SK-N-SH treated with all-trans-retinoic acid at 6 μM for 48 hours (cell line): ENCODE data around the gene CCDC158.
A peak's percentile ranks its signal among the peaks of the same experiment; 100 is the strongest.

ENCODE experiments used
- ATAC-seq: fragments of 200-7000 bp; cut with Tn5 transposase; 3 replicates; pipeline ENCODE4 v1.9.1; 2020; ENCODE audit warnings: mild to moderate bottlenecking, moderate library complexity
- ARNTL ChIP-seq: fragments of 450-650 bp; formaldehyde crosslinking; IDR thresholded peaks from 2 replicates; pipeline ENCODE4 v1.5.0; 2020; ENCODE audit warnings: low read depth, mild to moderate bottlenecking, moderate library complexity, borderline replicate concordance
- BACH2 ChIP-seq: fragments of 250-450 bp; sonication (Bioruptor Pico); IDR thresholded peaks from 2 replicates; pipeline ENCODE4 v1.9.0; 2021; ENCODE audit warnings: mild to moderate bottlenecking, borderline replicate concordance
- CREB5 ChIP-seq: fragments of 250-450 bp; sonication (Bioruptor Pico); IDR thresholded peaks from 2 replicates; pipeline ENCODE4 v1.5.1; 2020; ENCODE audit warnings: low read depth, mild to moderate bottlenecking, moderate library complexity
- CSDC2 ChIP-seq: fragments of 250-450 bp; sonication (Bioruptor Pico); IDR thresholded peaks from 2 replicates; pipeline ENCODE4 v1.5.0; 2020; ENCODE audit warnings: mild to moderate bottlenecking, moderate library complexity
- CSRNP3 ChIP-seq: fragments of 250-450 bp; sonication (Bioruptor Pico); IDR thresholded peaks from 2 replicates; pipeline ENCODE4 v1.5.1; 2021; ENCODE audit warnings: mild to moderate bottlenecking, moderate library complexity
- ESRRG ChIP-seq: fragments of 250-450 bp; sonication (Bioruptor Pico); IDR thresholded peaks from 2 replicates; pipeline ENCODE4 v1.6.1; 2021; ENCODE audit warnings: mild to moderate bottlenecking
- GLIS3 ChIP-seq: fragments of 250-450 bp; sonication (Bioruptor Pico); IDR thresholded peaks from 2 replicates; pipeline ENCODE4 v1.5.0; 2020; ENCODE audit warnings: mild to moderate bottlenecking, moderate library complexity
- ISL1 ChIP-seq: fragments of 250-450 bp; sonication (Bioruptor Pico); IDR thresholded peaks from 2 replicates; pipeline ENCODE4 v2.1.2; 2022; ENCODE audit warnings: mild to moderate bottlenecking, moderate library complexity
- OSR1 ChIP-seq: fragments of 250-450 bp; sonication (Bioruptor Pico); IDR thresholded peaks from 2 replicates; pipeline ENCODE4 v1.8.0; 2022; ENCODE audit warnings: moderate library complexity, mild to moderate bottlenecking, inconsistent platforms
- PATZ1 ChIP-seq: fragments of 250-450 bp; sonication (Bioruptor Pico); IDR thresholded peaks from 2 replicates; pipeline ENCODE4 v1.8.0; 2020; ENCODE audit warnings: mild to moderate bottlenecking, moderate library complexity, borderline replicate concordance
- POU6F1 ChIP-seq: fragments of 250-450 bp; sonication (Bioruptor Pico); IDR thresholded peaks from 2 replicates; pipeline ENCODE4 v1.8.0; 2021; ENCODE audit warnings: low read depth, mild to moderate bottlenecking, moderate library complexity, borderline replicate concordance
- PPARA ChIP-seq: fragments of 250-450 bp; sonication (Bioruptor Pico); IDR thresholded peaks from 2 replicates; pipeline ENCODE4 v1.5.0; 2020; ENCODE audit warnings: mild to moderate bottlenecking, borderline replicate concordance
- RARB ChIP-seq: fragments of 250-450 bp; sonication (Bioruptor Pico); IDR thresholded peaks from 2 replicates; pipeline ENCODE4 v1.8.0; 2021; ENCODE audit warnings: mild to moderate bottlenecking, moderate library complexity
- TCF4 ChIP-seq: fragments of 250-450 bp; sonication (Bioruptor Pico); IDR thresholded peaks from 2 replicates; pipeline ENCODE4 v1.8.0; 2021; ENCODE audit warnings: mild to moderate bottlenecking, moderate library complexity, borderline replicate concordance
- TOX ChIP-seq: fragments of 250-450 bp; sonication (Bioruptor Pico); IDR thresholded peaks from 2 replicates; pipeline ENCODE4 v1.8.0; 2021; ENCODE audit warnings: mild to moderate bottlenecking, moderate library complexity, borderline replicate concordance
- TSHZ2 ChIP-seq: fragments of 250-450 bp; sonication (Bioruptor Pico); IDR thresholded peaks from 2 replicates; pipeline ENCODE4 v1.5.0; 2020; ENCODE audit warnings: mild to moderate bottlenecking, moderate library complexity
- ZC3H10 ChIP-seq: fragments of 250-450 bp; sonication (Bioruptor Pico); IDR thresholded peaks from 2 replicates; pipeline ENCODE4 v1.5.1; 2021; ENCODE audit warnings: mild to moderate bottlenecking, moderate library complexity
- ZFP3 ChIP-seq: fragments of 250-450 bp; sonication (Bioruptor Pico); IDR thresholded peaks from 2 replicates; pipeline ENCODE4 v1.5.0; 2020; ENCODE audit warnings: mild to moderate bottlenecking, moderate library complexity
- ZFP30 ChIP-seq: fragments of 450-650 bp; formaldehyde crosslinking; IDR thresholded peaks from 2 replicates; pipeline ENCODE4 v1.5.0; 2022; ENCODE audit warnings: mild to moderate bottlenecking, moderate library complexity
- ZNF565 ChIP-seq: fragments of 450-650 bp; formaldehyde crosslinking; conservative IDR thresholded peaks from 2 replicates; pipeline ENCODE4 v1.5.0; 2020; ENCODE audit warnings: low read depth, mild to moderate bottlenecking, moderate library complexity
- ZNF70 ChIP-seq: fragments of 450-650 bp; formaldehyde crosslinking; IDR thresholded peaks from 2 replicates; pipeline ENCODE4 v1.5.0; 2020; ENCODE audit warnings: mild to moderate bottlenecking, moderate library complexity
- ZNF8 ChIP-seq: fragments of 450-650 bp; formaldehyde crosslinking; IDR thresholded peaks from 2 replicates; pipeline ENCODE4 v1.5.0; 2020; ENCODE audit warnings: mild to moderate bottlenecking, moderate library complexity

The CCDC158 gene

GRCh38 chr4:76430519-76431388, 9.8 kb upstream of the CCDC158 start:
- no peak for TF ChIP-seq TSHZ2 (CRISPR knock-in tag)
- TF ChIP-seq TOX (CRISPR knock-in tag), result no peak
- no peak for TF ChIP-seq OSR1 (CRISPR knock-in tag)
- TF ChIP-seq GLIS3 (CRISPR knock-in tag), result no peak
- no peak for TF ChIP-seq ZNF70 (CRISPR knock-in tag)
- TF ChIP-seq RARB (CRISPR knock-in tag), result no peak
- no peak for TF ChIP-seq ZFP30 (CRISPR knock-in tag)
- no peak for TF ChIP-seq PATZ1 (CRISPR knock-in tag)
- TF ChIP-seq POU6F1, result no peak
- TF ChIP-seq ZFP3 (CRISPR knock-in tag), result no peak
- TF ChIP-seq ARNTL (CRISPR knock-in tag), result no peak
- no peak for TF ChIP-seq PPARA
- TF ChIP-seq CREB5, result no peak
- TF ChIP-seq ISL1 (CRISPR knock-in tag), result no peak
- no peak for TF ChIP-seq ESRRG (CRISPR knock-in tag)
- TF ChIP-seq TCF4 (CRISPR knock-in tag), result no peak
- TF ChIP-seq ZC3H10 (CRISPR knock-in tag), result no peak
- TF ChIP-seq ZNF8, result no peak
- ATAC-seq, result peak; percentile 87

GRCh38 chr4:76429636-76430035, 8.7 kb upstream of the CCDC158 start:
- ATAC-seq, result no peak
- TF ChIP-seq CREB5, result no peak
- TF ChIP-seq ISL1 (CRISPR knock-in tag), result no peak
- TF ChIP-seq CSRNP3 (CRISPR knock-in tag), result no peak
- no peak for TF ChIP-seq TCF4 (CRISPR knock-in tag)
- no peak for TF ChIP-seq ZNF70 (CRISPR knock-in tag)
- TF ChIP-seq CSDC2 (CRISPR knock-in tag), result no peak
- no peak for TF ChIP-seq PPARA
- TF ChIP-seq PATZ1 (CRISPR knock-in tag), result no peak
- TF ChIP-seq BACH2 (CRISPR knock-in tag), result no peak
- TF ChIP-seq OSR1 (CRISPR knock-in tag), result no peak
- no peak for TF ChIP-seq TSHZ2 (CRISPR knock-in tag)
- TF ChIP-seq ESRRG (CRISPR knock-in tag), result no peak
- TF ChIP-seq TOX (CRISPR knock-in tag), result no peak
- no peak for TF ChIP-seq ZNF565
